ENCODE measurements around the gene KCNIP4. TPM values are rescaled to one million over a fixed set of nuclear protein-coding genes. Genes with fewer than 3 reads are reported as not detected.

Gene KCNIP4
- total RNA-seq, 1 donor: not detected

GRCh38 chr4:21890231-21890630 is 58.3 kb downstream of the KCNIP4 start:
- Histone ChIP-seq H3K4me1 (ENCODE audit: insufficient read depth, low read length) (peaks cover 27% of the 10 kb centered on the region), H3K27me3 (ENCODE audit: insufficient read depth, low read length) (no peaks in the 10 kb centered on the region), H3K36me3 (ENCODE audit: insufficient read depth, low read length) (no peaks in the 10 kb centered on the region), H3K9me3 (ENCODE audit: low read depth, low read length) (no peaks in the 10 kb centered on the region), H3K27ac (ENCODE audit: low read depth, low read length) (no peak overlapping the region), H3K4me3 (ENCODE audit: insufficient read depth, low read length) (no peak overlapping the region), H3K4me2 (ENCODE audit: insufficient read depth, low read length) (no peak overlapping the region), H3K79me2 (ENCODE audit: insufficient read depth, low read length) (no peaks in the 10 kb centered on the region), H2AFZ (ENCODE audit: low read length) (no peak overlapping the region), H4K20me1 (ENCODE audit: insufficient read depth, low read length) (no peaks in the 10 kb centered on the region)
- DNase-seq (ENCODE audit: insufficient read length, low spot score, missing footprints): no peak
- no peak for TF ChIP-seq CTCF (IDR thresholded peaks at IDR 0.05; ENCODE audit: extremely low read depth, low read depth, low read length)

GRCh38 chr4:21888195-21888976 is 60.2 kb downstream of the KCNIP4 start:
- H2AFZ ChIP-seq (ENCODE audit: low read length): no peak overlapping the region
- no peaks in the 10 kb centered on the region for H3K79me2 ChIP-seq (ENCODE audit: insufficient read depth, low read length)
- no peaks in the 10 kb centered on the region for H3K36me3 ChIP-seq (ENCODE audit: insufficient read depth, low read length)
- peak overlapping the region; percentile 18 for H3K4me3 ChIP-seq (ENCODE audit: insufficient read depth, low read length)
- H4K20me1 ChIP-seq (ENCODE audit: insufficient read depth, low read length): no peaks in the 10 kb centered on the region
- peak overlapping the region; percentile 70 for H3K27ac ChIP-seq (ENCODE audit: low read depth, low read length)
- no peak for TF ChIP-seq CTCF (IDR thresholded peaks at IDR 0.05; ENCODE audit: extremely low read depth, low read depth, low read length)
- H3K4me2 ChIP-seq (ENCODE audit: insufficient read depth, low read length): peak overlapping the region; percentile 46
- H3K4me1 ChIP-seq (ENCODE audit: insufficient read depth, low read length): peaks cover 33% of the 10 kb centered on the region
- DNase-seq (ENCODE audit: insufficient read length, low spot score, missing footprints): no peak
- no peaks in the 10 kb centered on the region for H3K27me3 ChIP-seq (ENCODE audit: insufficient read depth, low read length)
- no peaks in the 10 kb centered on the region for H3K9me3 ChIP-seq (ENCODE audit: low read depth, low read length)

- Histone ChIP-seq H2AFZ (ENCODE audit: low read length) (no peak overlapping the region), H3K4me3 (ENCODE audit: insufficient read depth, low read length) (no peak overlapping the region), H3K4me2 (ENCODE audit: insufficient read depth, low read length) (peak overlapping the region; percentile 16), H3K9me3 (ENCODE audit: low read depth, low read length) (no peaks in the 10 kb centered on the region), H4K20me1 (ENCODE audit: insufficient read depth, low read length) (no peaks in the 10 kb centered on the region), H3K4me1 (ENCODE audit: insufficient read depth, low read length) (peaks cover 33% of the 10 kb centered on the region), H3K27me3 (ENCODE audit: insufficient read depth, low read length) (no peaks in the 10 kb centered on the region), H3K79me2 (ENCODE audit: insufficient read depth, low read length) (no peaks in the 10 kb centered on the region), H3K27ac (ENCODE audit: low read depth, low read length) (peak overlapping the region; percentile 70), H3K36me3 (ENCODE audit: insufficient read depth, low read length) (no peaks in the 10 kb centered on the region)
- DNase-seq (ENCODE audit: insufficient read length, low spot score, missing footprints): no peak
- TF ChIP-seq CTCF (IDR thresholded peaks at IDR 0.05; ENCODE audit: extremely low read depth, low read depth, low read length): no peak
These were observed 61.1 kb downstream of the KCNIP4 start for GRCh38 chr4:21887481-21887880.

- H3K4me3 ChIP-seq (ENCODE audit: insufficient read depth, low read length): no peak overlapping the region
- H3K27ac ChIP-seq (ENCODE audit: low read depth, low read length): peak overlapping the region; percentile 55
- H3K79me2 ChIP-seq (ENCODE audit: insufficient read depth, low read length): no peaks in the 10 kb centered on the region
- no peak for DNase-seq (ENCODE audit: insufficient read length, low spot score, missing footprints)
- peaks cover 36% of the 10 kb centered on the region for H3K4me1 ChIP-seq (ENCODE audit: insufficient read depth, low read length)
- H3K27me3 ChIP-seq (ENCODE audit: insufficient read depth, low read length): no peaks in the 10 kb centered on the region
- H3K4me2 ChIP-seq (ENCODE audit: insufficient read depth, low read length): peak overlapping the region; percentile 5
- H3K36me3 ChIP-seq (ENCODE audit: insufficient read depth, low read length): no peaks in the 10 kb centered on the region
- no peak overlapping the region for H2AFZ ChIP-seq (ENCODE audit: low read length)
- TF ChIP-seq CTCF (IDR thresholded peaks at IDR 0.05; ENCODE audit: extremely low read depth, low read depth, low read length): no peak
- H4K20me1 ChIP-seq (ENCODE audit: insufficient read depth, low read length): no peaks in the 10 kb centered on the region
- H3K9me3 ChIP-seq (ENCODE audit: low read depth, low read length): no peaks in the 10 kb centered on the region
These were observed 62.8 kb downstream of the KCNIP4 start for GRCh38 chr4:21885770-21886169.
